Transverse colon (tissue), 4 donors: ENCODE results near the gene TJP3. TPM values are rescaled to one million over a fixed set of nuclear protein-coding genes. Genes with fewer than 3 reads are reported as not detected.
A peak's percentile ranks its signal among the peaks of the same experiment; 100 is the strongest.

ENCODE experiments used
- DNase-seq: peaks from one replicate; pipeline ENCODE4 v3.0.0-alpha.2; 2019
- H3K27ac ChIP-seq, 4 donors: fragments of 200-600 bp; sonication (generic); 2 replicates each; pipeline ENCODE4 v1.5.1; 2016 to 2018; ENCODE audit warnings: inconsistent platforms in 4 of 4
- H3K27me3 ChIP-seq: fragments of 200-600 bp; sonication (generic); 2 replicates; pipeline ENCODE4 v1.5.1; 2017; ENCODE audit warnings: inconsistent platforms
- H3K36me3 ChIP-seq, 4 donors: fragments of 200-600 bp; sonication (generic); 2 replicates each; pipeline ENCODE4 v1.5.1; 2017 to 2019; ENCODE audit warnings: inconsistent platforms in 4 of 4
- H3K4me1 ChIP-seq, 4 donors: fragments of 200-600 bp; sonication (generic); 2 replicates each; pipeline ENCODE4 v1.5.1; 2017 to 2020; ENCODE audit warnings: inconsistent platforms in 4 of 4
- H3K4me3 ChIP-seq, 4 donors: fragments of 200-600 bp; sonication (generic); 1 replicate in 1 of 4; 2 replicates in 3 of 4; pipeline versions ENCODE4 v1.5.1 to v1.6.1; 2017 to 2019; ENCODE audit warnings: inconsistent platforms in 4 of 4
- H3K9me3 ChIP-seq, 2 donors: fragments of 200-600 bp; sonication (generic); 2 replicates each; pipeline ENCODE4 v1.5.1; 2017 to 2019; ENCODE audit warnings: inconsistent platforms in 2 of 2
- EP300 ChIP-seq: sonication (generic); formaldehyde crosslinking; IDR thresholded peaks from one replicate; pipeline ENCODE4 v1.6.1; 2017; ENCODE audit warnings: antibody characterized with exemption, low read depth
- POLR2A ChIP-seq: fragments of 450-650 bp; IDR thresholded peaks from one replicate; pipeline ENCODE4 v1.6.1; 2016; ENCODE audit warnings: antibody characterized with exemption, mild to moderate bottlenecking, moderate library complexity
- POLR2AphosphoS5 ChIP-seq, 3 donors: sonication (generic); formaldehyde crosslinking; IDR thresholded peaks; one replicate each; pipeline ENCODE4 v1.6.1; 2016; ENCODE audit warnings: antibody characterized with exemption in 3 of 3
- WGBS, 2 donors: methylation state at CpG; one replicate each; pipeline ENCODE4 v1.1.5; 2018; ENCODE audit warnings: low coverage in 1 of 2; 5-methylcytosine and 5-hydroxymethylcytosine counted together
- in situ Hi-C, 4 donors: fragments of 200-750 bp; cut with MboI; loops; one replicate each; pipeline versions ENCODE4 v1.15.0 to v1.15.1; 2017; ENCODE audit warnings: low sequenced_read_pairs in 3 of 4, low pct_ligation_motif_present in 1 of 4, low pct_unique_long_range_greater_than_20kb in 1 of 4
- intact Hi-C: fragments of 100-400 bp; cut with DNase I; formaldehyde crosslinking; loops from one replicate; pipeline ENCODE4 v1.15.1; 2023; ENCODE audit warnings: low total_unique reads
- total RNA-seq, 4 donors: library from RNA; depleted of rRNA; stranded (reverse); fragments of >200 nt; gene quantifications; one replicate each; pipeline ENCODE4 v1.1.0, GENCODE V29; 2016
- TF ChIP-seq, protein P1 (sequence below), 5 experiments: fragments of 200-600 bp in 3 of 5; fragments of 450-650 bp in 2 of 5; sonication (generic) in 3 of 5; IDR thresholded peaks; 1 replicate in 2 of 5; 2 replicates in 3 of 5; pipeline ENCODE4 v1.5.1; 2016 to 2017; ENCODE audit warnings: antibody characterized with exemption in 5 of 5, inconsistent platforms in 3 of 5, mild to moderate bottlenecking in 2 of 5, moderate library complexity in 1 of 5

Gene TJP3
- total RNA-seq, 4 donors from 2014 or later = 234 to 894 (median 282) TPM

- H3K27ac ChIP-seq = peak overlapping the region; percentile 17 to 78 (median 63)
Observed at GRCh38 chr19:3692141-3693024, 15.8 kb upstream of the TJP3 start.

GRCh38 chr19:3693025-3693925, 14.9 kb upstream of the TJP3 start:
- in situ Hi-C loops = no loop called here
- TF ChIP-seq EP300 = no peak
- no peak for TF ChIP-seq POLR2AphosphoS5 (IDR thresholded peaks at IDR 0.05)
- TF ChIP-seq, protein P1, sequence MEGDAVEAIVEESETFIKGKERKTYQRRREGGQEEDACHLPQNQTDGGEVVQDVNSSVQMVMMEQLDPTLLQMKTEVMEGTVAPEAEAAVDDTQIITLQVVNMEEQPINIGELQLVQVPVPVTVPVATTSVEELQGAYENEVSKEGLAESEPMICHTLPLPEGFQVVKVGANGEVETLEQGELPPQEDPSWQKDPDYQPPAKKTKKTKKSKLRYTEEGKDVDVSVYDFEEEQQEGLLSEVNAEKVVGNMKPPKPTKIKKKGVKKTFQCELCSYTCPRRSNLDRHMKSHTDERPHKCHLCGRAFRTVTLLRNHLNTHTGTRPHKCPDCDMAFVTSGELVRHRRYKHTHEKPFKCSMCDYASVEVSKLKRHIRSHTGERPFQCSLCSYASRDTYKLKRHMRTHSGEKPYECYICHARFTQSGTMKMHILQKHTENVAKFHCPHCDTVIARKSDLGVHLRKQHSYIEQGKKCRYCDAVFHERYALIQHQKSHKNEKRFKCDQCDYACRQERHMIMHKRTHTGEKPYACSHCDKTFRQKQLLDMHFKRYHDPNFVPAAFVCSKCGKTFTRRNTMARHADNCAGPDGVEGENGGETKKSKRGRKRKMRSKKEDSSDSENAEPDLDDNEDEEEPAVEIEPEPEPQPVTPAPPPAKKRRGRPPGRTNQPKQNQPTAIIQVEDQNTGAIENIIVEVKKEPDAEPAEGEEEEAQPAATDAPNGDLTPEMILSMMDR (IDR thresholded peaks at IDR 0.05) = no peak
- TF ChIP-seq POLR2A = no peak
- peaks cover 6 to 19% (median 13%) of the 10 kb centered on the region in 4 donors for H3K4me1 ChIP-seq
- H3K9me3 ChIP-seq = no peaks in the 10 kb centered on the region
- no peak for DNase-seq
- H3K36me3 ChIP-seq = no peaks in the 10 kb centered on the region
- intact Hi-C loops = no loop called here
- H3K4me3 ChIP-seq = no peak overlapping the region
- WGBS, 2 donors = 80 to 85% methylated on average over 2 to 34 of the region's 34 CpGs
- H3K27ac ChIP-seq = peak overlapping the region; percentile 49 to 78 (median 63)
- no peaks in the 10 kb centered on the region for H3K27me3 ChIP-seq

More at GRCh38 chr19:3692141-3693024, 15.8 kb upstream of the TJP3 start:
- DNase-seq = no peak
- intact Hi-C loops (no loop called here), in situ Hi-C loops (no loop called here)
- Histone ChIP-seq H3K36me3 (no peaks in the 10 kb centered on the region), H3K4me1 (peaks cover 10 to 23% (median 14%) of the 10 kb centered on the region in 4 donors), H3K27me3 (no peaks in the 10 kb centered on the region), H3K9me3 (no peaks in the 10 kb centered on the region), H3K4me3 (no peak overlapping the region)
- TF ChIP-seq, protein P1 (IDR thresholded peaks at IDR 0.05) = peak; percentile 60 to 72 (median 61)
- no peak for TF ChIP-seq EP300
- TF ChIP-seq POLR2A = no peak
- 66 to 79% methylated on average over 7 to 25 of the region's 25 CpGs for WGBS, 2 donors

GRCh38 chr19:3694361-3695123, 13.6 kb upstream of the TJP3 start:
- no peaks in the 10 kb centered on the region for H3K9me3 ChIP-seq
- peak overlapping the region in 3 of 4 donors; percentile 50 to 64 (median 58) for H3K27ac ChIP-seq
- DNase-seq = no peak
- no peak overlapping the region for H3K4me3 ChIP-seq
- H3K27me3 ChIP-seq = no peaks in the 10 kb centered on the region
- H3K36me3 ChIP-seq = no peaks in the 10 kb centered on the region
- H3K4me1 ChIP-seq = peaks cover 10 to 28% (median 18%) of the 10 kb centered on the region in 4 donors
- 92% methylated on average over 42 of the region's 42 CpGs; no CpG with 5 or more reads in 1 of the 2 donors for WGBS, 2 donors
- intact Hi-C loops (no loop called here), in situ Hi-C loops (no loop called here)
- TF ChIP-seq POLR2A = no peak
- TF ChIP-seq, protein P1 (IDR thresholded peaks at IDR 0.05) = no peak
- TF ChIP-seq POLR2AphosphoS5 (IDR thresholded peaks at IDR 0.05) = no peak
- no peak for TF ChIP-seq EP300
